Activated CD8-positive, alpha-beta T cell treated with anti-CD3 and anti-CD28 coated beads for 36 hours (primary cell): ENCODE results near the gene CENPX. TPM values are rescaled to one million over a fixed set of nuclear protein-coding genes. Genes with fewer than 3 reads are reported as not detected.

ENCODE experiments used
- ATAC-seq: fragments of 200-7000 bp; cut with Tn5 transposase; one replicate; pipeline ENCODE4 v1.10.0; 2021; ENCODE audit warnings: mild to moderate bottlenecking, moderate library complexity
- CTCF ChIA-PET: fragments of 350-600 bp; sonication (Branson Sonifier 250); formaldehyde crosslinking; loops from one replicate; lab custom pipeline; 2021; ENCODE audit warnings: antibody characterized with exemption; lab: Charles Lee
- POLR2A ChIA-PET: fragments of 350-600 bp; sonication (Branson Sonifier 250); formaldehyde crosslinking; loops from one replicate; lab custom pipeline; 2021; ENCODE audit warnings: antibody characterized with exemption; lab: Charles Lee
- DNase-seq: peaks from one replicate; pipeline ENCODE4 v3.0.0-alpha.2; 2020
- H3K27ac Mint-ChIP-seq: one replicate; pipeline ENCODE4 v1.8.0; 2021; ENCODE audit warnings: mild to moderate bottlenecking, mixed read lengths
- H3K27me3 Mint-ChIP-seq: one replicate; pipeline ENCODE4 v1.8.0; 2021; ENCODE audit warnings: mixed read lengths
- H3K36me3 Mint-ChIP-seq: one replicate; pipeline ENCODE4 v1.8.0; 2021; ENCODE audit warnings: low read depth, mixed read lengths
- H3K4me1 Mint-ChIP-seq: one replicate; pipeline ENCODE4 v1.8.0; 2021; ENCODE audit warnings: low read depth, mixed read lengths
- H3K4me3 Mint-ChIP-seq: one replicate; pipeline ENCODE4 v1.8.0; 2021; ENCODE audit warnings: mild to moderate bottlenecking, moderate library complexity, mixed read lengths
- H3K9me3 Mint-ChIP-seq: one replicate; pipeline ENCODE4 v1.8.0; 2021; ENCODE audit warnings: mixed read lengths
- CTCF ChIP-seq: fragments of 200-600 bp; IDR thresholded peaks from one replicate; pipeline ENCODE4 v1.8.0; 2022; ENCODE audit warnings: antibody characterized with exemption, mild to moderate bottlenecking
- intact Hi-C: fragments of 100-400 bp; cut with micrococcal nuclease; formaldehyde crosslinking; loops from one replicate; pipeline ENCODE4 v1.10.0; 2022
- total RNA-seq, 2 experiments: library from RNA; stranded (reverse); gene quantifications; one replicate each; pipeline ENCODE4 v1.2.3, GENCODE V29; 2021

Gene CENPX
- total RNA-seq, 2 experiments from 2014 or later, result 88.7 to 98.1 TPM

- intact Hi-C loops, result no loop called here
- no peak for TF ChIP-seq CTCF
- peaks cover 8% of the 10 kb centered on the region for H3K4me1 Mint-ChIP-seq
- H3K9me3 Mint-ChIP-seq, result no peaks in the 10 kb centered on the region
- peaks cover 5% of the 10 kb centered on the region for H3K36me3 Mint-ChIP-seq
- ATAC-seq, result no peak
- no peaks in the 10 kb centered on the region for H3K27me3 Mint-ChIP-seq
- POLR2A ChIA-PET, result interaction anchor here (1.5 kb wide), 1 partner anchor 59 kb away, joined by 3 read pairs; no protein-coding TSS in a partner anchor
- CTCF ChIA-PET, result interaction anchor here (1.1 to 6.5 kb wide), 6 partner anchors 12 to 127 kb away, joined by 3 to 121 read pairs (median 14); partner anchors contain the start of genes DCXR, NOTUM and RAC3
- no peak overlapping the region for H3K4me3 Mint-ChIP-seq
- no peak overlapping the region for H3K27ac Mint-ChIP-seq
- no peak for DNase-seq
These were observed 4.3 kb downstream of the CENPX start for GRCh38 chr17:82018152-82018988.

GRCh38 chr17:82017612-82018151, 5.0 kb downstream of the CENPX start:
- H3K9me3 Mint-ChIP-seq, result no peaks in the 10 kb centered on the region
- TF ChIP-seq CTCF, result no peak
- no peak for ATAC-seq
- H3K27ac Mint-ChIP-seq, result no peak overlapping the region
- POLR2A ChIA-PET, result no interaction called here
- CTCF ChIA-PET, result interaction anchor here (1.9 to 2.1 kb wide), 2 partner anchors 21 to 58 kb away, joined by 6 to 14 read pairs; partner anchors contain the start of genes DCXR and NOTUM
- peaks cover 5% of the 10 kb centered on the region for H3K36me3 Mint-ChIP-seq
- no peak overlapping the region for H3K4me3 Mint-ChIP-seq
- DNase-seq, result no peak
- H3K4me1 Mint-ChIP-seq, result peaks cover 8% of the 10 kb centered on the region
- H3K27me3 Mint-ChIP-seq, result no peaks in the 10 kb centered on the region
- intact Hi-C loops, result no loop called here

GRCh38 chr17:82016875-82017459, 5.7 kb downstream of the CENPX start:
- no peak for TF ChIP-seq CTCF
- Mint-ChIP-seq H3K36me3 (peaks cover 5% of the 10 kb centered on the region), H3K4me3 (no peak overlapping the region), H3K4me1 (peaks cover 8% of the 10 kb centered on the region), H3K9me3 (no peaks in the 10 kb centered on the region), H3K27me3 (no peaks in the 10 kb centered on the region), H3K27ac (no peak overlapping the region)
- ChIA-PET CTCF (interaction anchor here (1.2 to 2.1 kb wide), 2 partner anchors 35 to 57 kb away, joined by 3 to 14 read pairs; partner anchors contain the start of gene NOTUM), POLR2A (interaction anchor here (1.0 kb wide), 1 partner anchor 38 kb away, joined by 4 read pairs; no protein-coding TSS in a partner anchor)
- DNase-seq, result no peak
- intact Hi-C loops, result no loop called here
- ATAC-seq, result no peak

- POLR2A ChIA-PET, result interaction anchor here (1.0 kb wide), 1 partner anchor 37 kb away, joined by 4 read pairs; no protein-coding TSS in a partner anchor
- no peak overlapping the region for H3K4me3 Mint-ChIP-seq
- no peak for DNase-seq
- ATAC-seq, result no peak
- H3K4me1 Mint-ChIP-seq, result peaks cover 4% of the 10 kb centered on the region
- CTCF ChIA-PET, result interaction anchor here (1.2 to 2.1 kb wide), 2 partner anchors 34 to 56 kb away, joined by 3 to 14 read pairs; partner anchors contain the start of gene NOTUM
- no peaks in the 10 kb centered on the region for H3K9me3 Mint-ChIP-seq
- no peak for TF ChIP-seq CTCF
- H3K27ac Mint-ChIP-seq, result no peak overlapping the region
- no peaks in the 10 kb centered on the region for H3K27me3 Mint-ChIP-seq
- intact Hi-C loops, result no loop called here
- H3K36me3 Mint-ChIP-seq, result peaks cover 3% of the 10 kb centered on the region
These were observed 6.4 kb downstream of the CENPX start for GRCh38 chr17:82016061-82016874.
